H9 (cell line): ENCODE results near the gene FRAS1. TPM values are rescaled to one million over a fixed set of nuclear protein-coding genes. Genes with fewer than 3 reads are reported as not detected.

Experiments used
- DNase-seq: peaks from one replicate; pipeline ENCODE4 v3.0.0-alpha.2; 2017
- H2AFZ ChIP-seq: one replicate; pipeline ENCODE4 v1.6.1; 2013; ENCODE audit warnings: mild to moderate bottlenecking, low read length, control low read depth, moderate library complexity
- H2AK5ac ChIP-seq: 2 replicates; pipeline ENCODE4 v1.6.1; 2013; ENCODE audit warnings: low read length, control low read depth, mixed read lengths; ENCODE audit not compliant: insufficient read length
- H2BK120ac ChIP-seq: one replicate; pipeline ENCODE4 v1.6.1; 2013; ENCODE audit warnings: low read depth, mild to moderate bottlenecking, low read length, control low read depth, inconsistent platforms; ENCODE audit not compliant: poor library complexity, severe bottlenecking
- H2BK12ac ChIP-seq: 2 replicates; pipeline ENCODE4 v1.6.1; 2013; ENCODE audit warnings: low read length, control low read depth, mixed read lengths, low read depth; ENCODE audit not compliant: insufficient read length
- H2BK15ac ChIP-seq: 2 replicates; pipeline ENCODE4 v1.6.1; 2013; ENCODE audit warnings: low read depth, low read length, control low read depth
- H2BK20ac ChIP-seq: one replicate; pipeline ENCODE4 v1.6.1; 2013; ENCODE audit warnings: low read depth, mild to moderate bottlenecking, low read length, control low read depth, inconsistent platforms; ENCODE audit not compliant: poor library complexity, severe bottlenecking
- H2BK5ac ChIP-seq: 2 replicates; pipeline ENCODE4 v1.6.1; 2013; ENCODE audit warnings: low read length, control low read depth, mixed read lengths; ENCODE audit not compliant: insufficient read length
- H3K14ac ChIP-seq: 2 replicates; pipeline ENCODE4 v1.6.1; 2013; ENCODE audit warnings: low read length, control low read depth; ENCODE audit not compliant: insufficient read depth
- H3K18ac ChIP-seq: 2 replicates; pipeline ENCODE4 v1.6.1; 2013; ENCODE audit warnings: low read depth, mild to moderate bottlenecking, mixed read lengths, low read length, control low read depth; ENCODE audit not compliant: insufficient read length
- H3K23ac ChIP-seq: 2 replicates; pipeline ENCODE4 v1.6.1; 2013; ENCODE audit warnings: low read length, control low read depth, mixed read lengths, low read depth; ENCODE audit not compliant: insufficient read length
- H3K23me2 ChIP-seq: 2 replicates; pipeline ENCODE4 v1.6.1; 2013; ENCODE audit warnings: low read depth, mild to moderate bottlenecking, mixed read lengths, low read length, control low read depth; ENCODE audit not compliant: insufficient read length, poor library complexity, severe bottlenecking
- H3K27ac ChIP-seq: 2 replicates; pipeline ENCODE4 v1.5.1; 2013; ENCODE audit warnings: low read length, control low read depth, mixed read lengths, low read depth; ENCODE audit not compliant: insufficient read length
- H3K27me3 ChIP-seq: 2 replicates; pipeline ENCODE4 v1.6.1; 2013; ENCODE audit warnings: low read length, control low read depth, inconsistent platforms; ENCODE audit not compliant: insufficient read depth
- H3K4ac ChIP-seq: 2 replicates; pipeline ENCODE4 v1.6.1; 2013; ENCODE audit warnings: low read depth, mild to moderate bottlenecking, control low read depth, inconsistent platforms, low read length, moderate library complexity
- H3K4me1 ChIP-seq: 2 replicates; pipeline ENCODE4 v1.6.1; 2013; ENCODE audit warnings: low read length, control low read depth, inconsistent platforms; ENCODE audit not compliant: insufficient read depth
- H3K4me2 ChIP-seq: 2 replicates; pipeline ENCODE4 v1.6.1; 2013; ENCODE audit warnings: low read length, control low read depth, mixed read lengths; ENCODE audit not compliant: insufficient read length, insufficient read depth
- H3K56ac ChIP-seq: 2 replicates; pipeline ENCODE4 v1.6.1; 2013; ENCODE audit warnings: low read depth, mild to moderate bottlenecking, mixed read lengths, low read length, control low read depth; ENCODE audit not compliant: insufficient read length
- H3K79me1 ChIP-seq: 2 replicates; pipeline ENCODE4 v1.6.1; 2013; ENCODE audit warnings: low read depth, mild to moderate bottlenecking, moderate library complexity, low read length, control low read depth, inconsistent platforms; ENCODE audit not compliant: insufficient read depth, poor library complexity, severe bottlenecking
- H3K79me2 ChIP-seq: 2 replicates; pipeline ENCODE4 v1.6.1; 2013; ENCODE audit warnings: low read length, control low read depth, inconsistent platforms; ENCODE audit not compliant: insufficient read depth
- H3K9ac ChIP-seq: 2 replicates; pipeline ENCODE4 v1.6.1; 2013; ENCODE audit warnings: low read length, control low read depth, mixed read lengths; ENCODE audit not compliant: insufficient read length; ENCODE audit errors: extremely low read depth
- H3K9me3 ChIP-seq: one replicate; pipeline ENCODE4 v1.6.1; 2013; ENCODE audit warnings: low read depth, low read length, inconsistent platforms; ENCODE audit not compliant: control insufficient read depth
- H3T11ph ChIP-seq: one replicate; pipeline ENCODE4 v1.6.1; 2013; ENCODE audit warnings: mild to moderate bottlenecking, low read length, control low read depth, inconsistent platforms
- H4K20me1 ChIP-seq: one replicate; pipeline ENCODE4 v1.6.1; 2013; ENCODE audit not compliant: control insufficient read depth, insufficient read length, insufficient read depth
- H4K5ac ChIP-seq: 2 replicates; pipeline ENCODE4 v1.6.1; 2013; ENCODE audit warnings: low read depth, mild to moderate bottlenecking, mixed read lengths, low read length, control low read depth; ENCODE audit not compliant: insufficient read length
- H4K8ac ChIP-seq: replicated peaks from 2 replicates; pipeline ENCODE4 v1.6.1; 2013; ENCODE audit warnings: low read length, control low read depth, mixed read lengths, low read depth; ENCODE audit not compliant: insufficient read length
- H4K91ac ChIP-seq: 2 replicates; pipeline ENCODE4 v1.6.1; 2013; ENCODE audit warnings: low read depth, mild to moderate bottlenecking, moderate library complexity, mixed read lengths, low read length, control low read depth; ENCODE audit not compliant: insufficient read length
- H3K27ac Mint-ChIP-seq, 3 experiments: 2 replicates in 2 of 3; 3 replicates in 1 of 3; pipeline ENCODE4 v1.8.0; 2020 to 2021; ENCODE audit warnings: mixed read lengths in 3 of 3, mild to moderate bottlenecking in 1 of 3, moderate library complexity in 1 of 3
- H3K27me3 Mint-ChIP-seq: 2 replicates; pipeline ENCODE4 v1.8.0; 2021; ENCODE audit warnings: low read depth, mild to moderate bottlenecking, moderate library complexity, mixed read lengths
- H3K36me3 Mint-ChIP-seq, 3 experiments: 2 replicates in 2 of 3; 3 replicates in 1 of 3; pipeline ENCODE4 v1.8.0; 2020 to 2021; ENCODE audit warnings: low read depth in 3 of 3, mixed read lengths in 3 of 3; ENCODE audit not compliant: insufficient read depth in 1 of 3
- H3K4me1 Mint-ChIP-seq, 2 experiments: 2 replicates each; pipeline ENCODE4 v1.8.0; 2020; ENCODE audit warnings: mixed read lengths in 2 of 2
- H3K4me3 Mint-ChIP-seq, 2 experiments: 2 replicates in 1 of 2; 3 replicates in 1 of 2; pipeline ENCODE4 v1.8.0; 2020 to 2021; ENCODE audit warnings: mild to moderate bottlenecking in 2 of 2, mixed read lengths in 2 of 2, moderate library complexity in 1 of 2
- H3K9me3 Mint-ChIP-seq, 2 experiments: 2 replicates in 1 of 2; 3 replicates in 1 of 2; pipeline ENCODE4 v1.8.0; 2020; ENCODE audit warnings: mild to moderate bottlenecking in 2 of 2, mixed read lengths in 2 of 2, moderate library complexity in 1 of 2
- CTCF ChIP-seq: fragments of 200-600 bp; sonication (generic); conservative IDR thresholded peaks from 3 replicates; pipeline ENCODE4 v1.8.0; 2021; ENCODE audit warnings: antibody characterized with exemption, mild to moderate bottlenecking
- WGBS: extraction: QIAGEN DNeasy Blood & Tissue Kit; methylation state at CpG from one replicate; pipeline ENCODE4 v1.1.7; 2013; ENCODE audit warnings: missing lambda C conversion rate, low lambda C conversion rate, mixed read lengths; ENCODE audit not compliant: insufficient read length; ENCODE audit errors: extremely low coverage; 5-methylcytosine and 5-hydroxymethylcytosine counted together
- total RNA-seq: library from RNA; stranded (reverse); gene quantifications from 2 replicates; pipeline ENCODE4 v1.2.1, GENCODE V29; 2021

The FRAS1 gene
- total RNA-seq, 1 experiment from 2014 or later, result 58.5 TPM

DNA sequence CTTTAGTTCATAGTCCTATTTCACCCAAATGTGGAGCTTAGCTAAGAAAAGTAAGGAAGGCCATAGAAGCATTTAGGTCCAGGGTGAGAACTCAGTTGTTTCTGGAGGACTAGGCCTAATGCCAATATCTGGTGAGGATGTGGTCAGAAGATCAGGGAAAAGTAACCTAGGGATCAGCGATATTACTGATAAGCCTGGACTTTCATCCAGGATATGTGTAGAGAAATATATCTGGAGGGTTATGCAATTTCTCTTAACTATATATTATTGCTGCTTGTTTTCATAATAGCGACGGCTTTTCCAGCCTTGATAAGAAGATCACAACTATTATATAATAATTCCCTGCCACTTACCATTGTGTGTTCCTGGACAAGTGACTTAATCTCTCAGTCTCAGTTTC is 81.1 kb downstream of the FRAS1 start:
- no CpG with 5 or more reads among the region's 3 CpGs for WGBS

More for the DNA sequence above, 81.1 kb downstream of the FRAS1 start:
- Mint-ChIP-seq H3K27ac (no peak overlapping the region), H3K4me1 (no peaks in the 10 kb centered on the region), H3K36me3 (peaks cover 2 to 13% (median 11%) of the 10 kb centered on the region in 3 experiments; a peak in 6 of 7 replicates), H3K4me3 (no peak overlapping the region), H3K27me3 (no peaks in the 10 kb centered on the region), H3K9me3 (peaks cover 8 to 9% of the 10 kb centered on the region in 2 experiments; a peak in 4 of 5 replicates)
- Histone ChIP-seq H4K5ac (no peak overlapping the region), H3K23me2 (no peaks in the 10 kb centered on the region), H3K23ac (no peak overlapping the region), H3K27me3 (no peaks in the 10 kb centered on the region), H2BK5ac (no peak overlapping the region), H3K4ac (no peak overlapping the region), H3K9ac (no peak overlapping the region), H2BK20ac (no peak overlapping the region), H3K27ac (no peak overlapping the region), H4K20me1 (no peaks in the 10 kb centered on the region), H3K56ac (no peak overlapping the region), H3K79me2 (peaks cover 9% of the 10 kb centered on the region; the same call in 1 of the 2 replicates), H2BK15ac (no peak overlapping the region), H4K91ac (no peak overlapping the region), H3K4me2 (no peak overlapping the region), H3T11ph (no peak overlapping the region), H3K14ac (no peak overlapping the region), H3K9me3 (no peaks in the 10 kb centered on the region), H3K79me1 (no peaks in the 10 kb centered on the region), H2BK12ac (no peak overlapping the region), H4K8ac (no peak overlapping the region), H3K18ac (no peak overlapping the region), H2BK120ac (no peak overlapping the region), H3K4me1 (no peaks in the 10 kb centered on the region), H2AK5ac (no peak overlapping the region), H2AFZ (no peak overlapping the region)
- TF ChIP-seq CTCF, result no peak
- DNase-seq, result no peak
